ENCODE data around the gene SFTPD. TPM values are rescaled to one million over a fixed set of nuclear protein-coding genes. Genes with fewer than 3 reads are reported as not detected.

Gene SFTPD
- polyA plus RNA-seq, 1 of the 3 experiments (the other 2 are of a cell fraction) = 0.03 TPM

DNA sequence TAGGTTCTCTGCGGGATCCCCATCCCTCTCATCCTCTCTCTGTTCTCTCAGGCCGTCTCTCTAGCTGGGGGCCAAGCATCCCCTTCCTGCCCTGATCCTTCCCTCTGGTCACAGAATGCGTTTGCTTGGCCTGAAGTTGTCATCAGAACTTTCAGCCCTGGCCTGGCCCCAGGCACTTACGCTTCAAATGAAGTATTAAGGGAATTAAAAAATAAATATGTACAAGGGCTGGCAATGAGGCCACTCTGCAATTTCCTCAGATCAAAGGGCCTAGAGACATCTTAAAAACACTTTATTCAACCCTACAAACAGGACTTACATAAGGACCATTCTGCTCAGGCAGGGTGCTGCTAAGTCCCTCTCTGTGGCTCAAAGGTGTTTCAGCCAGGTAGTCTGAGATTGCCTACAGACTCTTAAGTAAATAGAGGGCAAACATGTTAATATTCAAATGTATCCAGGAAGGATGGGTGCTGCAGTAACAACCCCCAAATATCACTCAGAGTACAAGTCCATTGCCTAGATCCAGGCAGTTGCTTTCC is 16.0 kb downstream of the SFTPD start:
- CTCF ChIA-PET = interaction anchor here (1.5 kb wide), 1 partner anchor 396 kb away, joined by 3 read pairs; no protein-coding TSS in a partner anchor
- H2AFZ ChIP-seq (ENCODE audit: low read depth) = no peak overlapping the region
- TF ChIP-seq, protein P1, sequence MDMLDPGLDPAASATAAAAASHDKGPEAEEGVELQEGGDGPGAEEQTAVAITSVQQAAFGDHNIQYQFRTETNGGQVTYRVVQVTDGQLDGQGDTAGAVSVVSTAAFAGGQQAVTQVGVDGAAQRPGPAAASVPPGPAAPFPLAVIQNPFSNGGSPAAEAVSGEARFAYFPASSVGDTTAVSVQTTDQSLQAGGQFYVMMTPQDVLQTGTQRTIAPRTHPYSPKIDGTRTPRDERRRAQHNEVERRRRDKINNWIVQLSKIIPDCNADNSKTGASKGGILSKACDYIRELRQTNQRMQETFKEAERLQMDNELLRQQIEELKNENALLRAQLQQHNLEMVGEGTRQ (IDR thresholded peaks at IDR 0.05; ENCODE audit: borderline replicate concordance, low read depth, low read length) = no peak
- TF ChIP-seq EZH2phosphoT487 (IDR thresholded peaks at IDR 0.05; ENCODE audit: borderline replicate concordance, low read depth) (no peak), SIN3A (IDR thresholded peaks at IDR 0.05; ENCODE audit: borderline replicate concordance, low read depth, low read length) (no peak), RCOR1 (IDR thresholded peaks at IDR 0.05; ENCODE audit: low read length) (no peak), MXI1 (IDR thresholded peaks at IDR 0.05; ENCODE audit: low read depth, low read length) (no peak), TCF12 (IDR thresholded peaks at IDR 0.05) (no peak), GABPA (IDR thresholded peaks at IDR 0.05; ENCODE audit: low read depth) (no peak)
- TF ChIP-seq, protein P2, sequence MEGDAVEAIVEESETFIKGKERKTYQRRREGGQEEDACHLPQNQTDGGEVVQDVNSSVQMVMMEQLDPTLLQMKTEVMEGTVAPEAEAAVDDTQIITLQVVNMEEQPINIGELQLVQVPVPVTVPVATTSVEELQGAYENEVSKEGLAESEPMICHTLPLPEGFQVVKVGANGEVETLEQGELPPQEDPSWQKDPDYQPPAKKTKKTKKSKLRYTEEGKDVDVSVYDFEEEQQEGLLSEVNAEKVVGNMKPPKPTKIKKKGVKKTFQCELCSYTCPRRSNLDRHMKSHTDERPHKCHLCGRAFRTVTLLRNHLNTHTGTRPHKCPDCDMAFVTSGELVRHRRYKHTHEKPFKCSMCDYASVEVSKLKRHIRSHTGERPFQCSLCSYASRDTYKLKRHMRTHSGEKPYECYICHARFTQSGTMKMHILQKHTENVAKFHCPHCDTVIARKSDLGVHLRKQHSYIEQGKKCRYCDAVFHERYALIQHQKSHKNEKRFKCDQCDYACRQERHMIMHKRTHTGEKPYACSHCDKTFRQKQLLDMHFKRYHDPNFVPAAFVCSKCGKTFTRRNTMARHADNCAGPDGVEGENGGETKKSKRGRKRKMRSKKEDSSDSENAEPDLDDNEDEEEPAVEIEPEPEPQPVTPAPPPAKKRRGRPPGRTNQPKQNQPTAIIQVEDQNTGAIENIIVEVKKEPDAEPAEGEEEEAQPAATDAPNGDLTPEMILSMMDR (IDR thresholded peaks at IDR 0.05) = no peak
- H3K27ac ChIP-seq (ENCODE audit: low read depth in 2 of 2, low read length in 1 of 2) = no peak overlapping the region
- H4K20me1 ChIP-seq (ENCODE audit: insufficient read depth) = no peaks in the 10 kb centered on the region
- H3K4me2 ChIP-seq = no peak overlapping the region
- 43% methylated on average over 4 of the region's 4 CpGs for WGBS (ENCODE audit: low lambda C conversion rate)
- peaks cover 4% of the 10 kb centered on the region; the same call in 1 of the 2 replicates for H3K27me3 ChIP-seq (ENCODE audit: insufficient read depth)
- H3K9me2 ChIP-seq = no peaks in the 10 kb centered on the region
- no peak overlapping the region for H3K9ac ChIP-seq
- H3F3A ChIP-seq (replicated peaks; ENCODE audit: insufficient read depth) = no peaks in the 10 kb centered on the region
- H3K36me3 ChIP-seq (replicated peaks in 1 of 2; ENCODE audit: control insufficient read depth in 1 of 2, insufficient read depth in 2 of 2, low read length in 1 of 2) = no peaks in the 10 kb centered on the region
- no peak overlapping the region for H3K4me3 ChIP-seq (ENCODE audit: low read depth in 2 of 2, low read length in 1 of 2)
- DNase-seq = no peak
- no peaks in the 10 kb centered on the region for H3K79me2 ChIP-seq (ENCODE audit: insufficient read depth)
- POLR2A ChIA-PET = no interaction called here
- peaks cover 0 to under 1% of the 10 kb centered on the region in 2 experiments; a peak in 1 of 4 replicates for H3K4me1 ChIP-seq (ENCODE audit: control insufficient read depth in 1 of 2, insufficient read depth in 2 of 2, low read depth in 1 of 2, low read length in 1 of 2)
- no peaks in the 10 kb centered on the region for H3K9me3 ChIP-seq

DNA sequence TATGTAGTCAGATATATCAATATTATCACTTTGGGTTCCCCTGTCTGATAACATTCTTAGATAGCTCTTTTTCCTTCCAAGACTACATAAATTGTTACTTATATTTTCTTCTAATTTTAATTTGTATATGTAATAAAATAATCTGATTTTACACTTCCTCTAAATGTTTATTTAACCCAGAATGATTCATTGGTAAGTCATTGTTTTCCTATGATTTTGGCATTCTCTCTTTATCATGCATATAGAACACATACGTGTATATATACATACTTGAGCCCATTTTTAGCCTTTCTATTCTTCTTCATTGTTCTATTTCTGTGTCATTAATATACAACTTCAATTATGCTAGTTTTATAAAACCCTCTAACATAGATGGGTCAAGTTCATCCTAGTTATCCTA is 16.6 kb downstream of the SFTPD start:
- no peak for DNase-seq
- Histone ChIP-seq H3K4me2 (no peak overlapping the region), H2AFZ (ENCODE audit: low read depth) (no peak overlapping the region), H4K20me1 (ENCODE audit: insufficient read depth) (no peaks in the 10 kb centered on the region), H3K79me2 (ENCODE audit: insufficient read depth) (no peaks in the 10 kb centered on the region), H3K9me3 (no peaks in the 10 kb centered on the region), H3K4me1 (ENCODE audit: control insufficient read depth in 1 of 2, insufficient read depth in 2 of 2, low read depth in 1 of 2, low read length in 1 of 2) (peaks cover 0 to 7% of the 10 kb centered on the region in 2 experiments; a peak in 1 of 4 replicates), H3K27me3 (ENCODE audit: insufficient read depth) (peaks cover 4% of the 10 kb centered on the region; the same call in 1 of the 2 replicates), H3K9me2 (no peaks in the 10 kb centered on the region), H3K27ac (ENCODE audit: low read depth in 2 of 2, low read length in 1 of 2) (no peak overlapping the region), H3K4me3 (ENCODE audit: low read depth in 2 of 2, low read length in 1 of 2) (no peak overlapping the region), H3F3A (replicated peaks; ENCODE audit: insufficient read depth) (no peaks in the 10 kb centered on the region), H3K9ac (no peak overlapping the region), H3K36me3 (replicated peaks in 1 of 2; ENCODE audit: control insufficient read depth in 1 of 2, insufficient read depth in 2 of 2, low read length in 1 of 2) (no peaks in the 10 kb centered on the region)
- CTCF ChIA-PET = interaction anchor here (0.8 to 1.5 kb wide), 2 partner anchors 395 to 586 kb away, joined by 3 read pairs; no protein-coding TSS in a partner anchor
- POLR2A ChIA-PET = no interaction called here
- TF ChIP-seq SMC3 (IDR thresholded peaks at IDR 0.05; ENCODE audit: low read depth, low read length) = no peak
- TF ChIP-seq EZH2phosphoT487 (IDR thresholded peaks at IDR 0.05; ENCODE audit: borderline replicate concordance, low read depth) = no peak
- no peak for TF ChIP-seq YY1 (IDR thresholded peaks at IDR 0.05; ENCODE audit: low read depth)
- no peak for TF ChIP-seq RAD21 (IDR thresholded peaks at IDR 0.05; ENCODE audit: low read length)
- no peak for TF ChIP-seq GABPA (IDR thresholded peaks at IDR 0.05; ENCODE audit: low read depth)
- TF ChIP-seq SIN3A (IDR thresholded peaks at IDR 0.05; ENCODE audit: borderline replicate concordance, low read depth, low read length) = no peak
- TF ChIP-seq, protein P3, sequence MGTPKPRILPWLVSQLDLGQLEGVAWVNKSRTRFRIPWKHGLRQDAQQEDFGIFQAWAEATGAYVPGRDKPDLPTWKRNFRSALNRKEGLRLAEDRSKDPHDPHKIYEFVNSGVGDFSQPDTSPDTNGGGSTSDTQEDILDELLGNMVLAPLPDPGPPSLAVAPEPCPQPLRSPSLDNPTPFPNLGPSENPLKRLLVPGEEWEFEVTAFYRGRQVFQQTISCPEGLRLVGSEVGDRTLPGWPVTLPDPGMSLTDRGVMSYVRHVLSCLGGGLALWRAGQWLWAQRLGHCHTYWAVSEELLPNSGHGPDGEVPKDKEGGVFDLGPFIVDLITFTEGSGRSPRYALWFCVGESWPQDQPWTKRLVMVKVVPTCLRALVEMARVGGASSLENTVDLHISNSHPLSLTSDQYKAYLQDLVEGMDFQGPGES (IDR thresholded peaks at IDR 0.05; ENCODE audit: low read depth, low read length) = no peak
- TF ChIP-seq FOXJ3 (CRISPR knock-in tag; IDR thresholded peaks at IDR 0.05) = no peak
- TF ChIP-seq CHD2 (IDR thresholded peaks at IDR 0.05; ENCODE audit: low read length, partially characterized antibody) = no peak
- TF ChIP-seq TCF12 (IDR thresholded peaks at IDR 0.05) = no peak
- TF ChIP-seq, protein P4, sequence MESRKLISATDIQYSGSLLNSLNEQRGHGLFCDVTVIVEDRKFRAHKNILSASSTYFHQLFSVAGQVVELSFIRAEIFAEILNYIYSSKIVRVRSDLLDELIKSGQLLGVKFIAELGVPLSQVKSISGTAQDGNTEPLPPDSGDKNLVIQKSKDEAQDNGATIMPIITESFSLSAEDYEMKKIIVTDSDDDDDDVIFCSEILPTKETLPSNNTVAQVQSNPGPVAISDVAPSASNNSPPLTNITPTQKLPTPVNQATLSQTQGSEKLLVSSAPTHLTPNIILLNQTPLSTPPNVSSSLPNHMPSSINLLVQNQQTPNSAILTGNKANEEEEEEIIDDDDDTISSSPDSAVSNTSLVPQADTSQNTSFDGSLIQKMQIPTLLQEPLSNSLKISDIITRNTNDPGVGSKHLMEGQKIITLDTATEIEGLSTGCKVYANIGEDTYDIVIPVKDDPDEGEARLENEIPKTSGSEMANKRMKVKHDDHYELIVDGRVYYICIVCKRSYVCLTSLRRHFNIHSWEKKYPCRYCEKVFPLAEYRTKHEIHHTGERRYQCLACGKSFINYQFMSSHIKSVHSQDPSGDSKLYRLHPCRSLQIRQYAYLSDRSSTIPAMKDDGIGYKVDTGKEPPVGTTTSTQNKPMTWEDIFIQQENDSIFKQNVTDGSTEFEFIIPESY (IDR thresholded peaks at IDR 0.05; ENCODE audit: borderline replicate concordance, low read depth) = no peak
- 58% methylated on average over 1 of the region's 1 CpG for WGBS (ENCODE audit: low lambda C conversion rate)
